CD14-positive monocyte (primary cell): Measurements from ENCODE around the gene CARS2. TPM values are rescaled to one million over a fixed set of nuclear protein-coding genes. Genes with fewer than 3 reads are reported as not detected.
A peak's percentile ranks its signal among the peaks of the same experiment; 100 is the strongest.

Experiments used
- DNase-seq, 3 donors: peaks; one replicate each; pipeline ENCODE4 v3.0.0-alpha.2; 2011 to 2022
- H2AFZ ChIP-seq: 2 replicates; pipeline ENCODE4 v1.6.0; 2012; ENCODE audit warnings: mild to moderate bottlenecking, low read depth, low read length, inconsistent platforms; ENCODE audit not compliant: insufficient read depth, poor library complexity, severe bottlenecking
- H3K27ac ChIP-seq, 2 donors: 1 replicate in 1 of 2; 2 replicates in 1 of 2; pipeline ENCODE4 v1.5.1; 2012 to 2013; ENCODE audit warnings: low read length in 2 of 2, control low read depth in 1 of 2, inconsistent platforms in 1 of 2, low read depth in 1 of 2, mild to moderate bottlenecking in 1 of 2
- H3K27me3 ChIP-seq, 2 donors: one replicate each; pipeline versions ENCODE4 v1.6.0 to v1.6.1; 2011 to 2013; ENCODE audit warnings: low read length in 2 of 2; ENCODE audit not compliant: control insufficient read depth in 2 of 2, insufficient read depth in 2 of 2
- H3K36me3 ChIP-seq, 2 donors: replicated peaks in 1 of 2; 1 replicate in 1 of 2; 2 replicates in 1 of 2; pipeline versions ENCODE4 v1.5.1 to v1.6.1; 2012 to 2013; ENCODE audit warnings: low read length in 2 of 2, control low read depth in 1 of 2, inconsistent platforms in 1 of 2, mild to moderate bottlenecking in 1 of 2; ENCODE audit not compliant: insufficient read depth in 2 of 2, control insufficient read depth in 1 of 2
- H3K4me1 ChIP-seq, 2 donors: 1 replicate in 1 of 2; 2 replicates in 1 of 2; pipeline versions ENCODE4 v1.5.1 to v1.6.1; 2012 to 2013; ENCODE audit warnings: low read length in 2 of 2, control low read depth in 1 of 2, inconsistent platforms in 1 of 2, mild to moderate bottlenecking in 1 of 2, moderate library complexity in 1 of 2; ENCODE audit not compliant: insufficient read depth in 2 of 2, control insufficient read depth in 1 of 2
- H3K4me2 ChIP-seq: replicated peaks from 2 replicates; pipeline ENCODE3; 2012; ENCODE audit warnings: low read length, moderate library complexity, mild to moderate bottlenecking; ENCODE audit not compliant: poor library complexity, severe bottlenecking; ENCODE audit errors: extremely low read depth
- H3K4me3 ChIP-seq, 3 experiments: fragments of 200-600 bp in 1 of 3; sonication (generic) in 1 of 3; replicated peaks in 1 of 3; 1 replicate in 2 of 3; 2 replicates in 1 of 3; pipeline ENCODE4 v1.5.1; 2011 to 2013; ENCODE audit warnings: low read length in 3 of 3, mild to moderate bottlenecking in 3 of 3, control low read depth in 2 of 3, low read depth in 2 of 3, inconsistent platforms in 1 of 3, moderate library complexity in 1 of 3
- H3K79me2 ChIP-seq: 2 replicates; pipeline ENCODE4 v1.6.0; 2012; ENCODE audit warnings: mild to moderate bottlenecking, control low read depth, inconsistent platforms, low read length, moderate library complexity; ENCODE audit not compliant: insufficient read depth
- H3K9ac ChIP-seq: 2 replicates; pipeline ENCODE4 v1.6.0; 2017; ENCODE audit warnings: low read length, mild to moderate bottlenecking; ENCODE audit not compliant: insufficient read depth, poor library complexity, severe bottlenecking
- H3K9me3 ChIP-seq, 2 donors: replicated peaks in 1 of 2; 1 replicate in 1 of 2; 2 replicates in 1 of 2; pipeline versions ENCODE4 v1.5.1 to v1.6.1; 2012 to 2013; ENCODE audit warnings: low read length in 2 of 2, control low read depth in 1 of 2; ENCODE audit not compliant: control insufficient read depth in 1 of 2, insufficient read depth in 1 of 2
- H4K20me1 ChIP-seq: 2 replicates; pipeline ENCODE4 v1.6.0; 2012; ENCODE audit warnings: mild to moderate bottlenecking, low read length, control low read depth, moderate library complexity; ENCODE audit not compliant: insufficient read depth
- H3K27ac Mint-ChIP-seq, 7 donors: one replicate each; pipeline ENCODE4 v1.8.0; 2020; ENCODE audit warnings: mild to moderate bottlenecking in 7 of 7, mixed read lengths in 7 of 7, moderate library complexity in 6 of 7, inconsistent platforms in 2 of 7
- H3K27me3 Mint-ChIP-seq, 3 donors: one replicate each; pipeline ENCODE4 v1.8.0; 2021 to 2022; ENCODE audit warnings: low read depth in 3 of 3, mild to moderate bottlenecking in 3 of 3, mixed read lengths in 3 of 3, moderate library complexity in 3 of 3, inconsistent platforms in 1 of 3
- H3K36me3 Mint-ChIP-seq, 2 donors: one replicate each; pipeline ENCODE4 v1.8.0; 2020; ENCODE audit warnings: mixed read lengths in 2 of 2, inconsistent platforms in 1 of 2, mild to moderate bottlenecking in 1 of 2
- H3K4me1 Mint-ChIP-seq: one replicate; pipeline ENCODE4 v1.8.0; 2020; ENCODE audit warnings: mild to moderate bottlenecking, mixed read lengths
- H3K4me3 Mint-ChIP-seq, 2 donors: one replicate each; pipeline ENCODE4 v1.8.0; 2020; ENCODE audit warnings: mild to moderate bottlenecking in 2 of 2, mixed read lengths in 2 of 2, moderate library complexity in 1 of 2
- H3K9me3 Mint-ChIP-seq, 7 donors: one replicate each; pipeline ENCODE4 v1.8.0; 2020 to 2022; ENCODE audit warnings: mixed read lengths in 7 of 7, mild to moderate bottlenecking in 6 of 7, moderate library complexity in 6 of 7, inconsistent platforms in 2 of 7
- CTCF ChIP-seq: fragments of 200-600 bp; IDR thresholded peaks from one replicate; pipeline ENCODE4 v1.8.0; 2022; ENCODE audit warnings: antibody characterized with exemption, mild to moderate bottlenecking
- WGBS: methylation state at CpG from one replicate; pipeline ENCODE4 v1.1.5; 2013; ENCODE audit warnings: missing lambda C conversion rate; ENCODE audit not compliant: insufficient coverage; 5-methylcytosine and 5-hydroxymethylcytosine counted together
- intact Hi-C, 2 donors: fragments of 100-400 bp; cut with micrococcal nuclease; formaldehyde crosslinking; loops; one replicate each; pipeline versions ENCODE4 v1.15.0 to v1.15.1; 2023
- polyA plus RNA-seq, 3 donors: library from polyadenylated mRNA; depleted of rRNA in 1 of 3; unstranded in 2 of 3; stranded (reverse) in 1 of 3; fragments of 300-500 nt in 2 of 3; fragments of >200 nt in 1 of 3; fragmentation: Illumina TruSeq in 2 of 3; gene quantifications; 1 replicate in 2 of 3; 2 replicates in 1 of 3; pipeline ENCODE4 v1.2.3, GENCODE V29; 2012 to 2021

The CARS2 gene
- polyA plus RNA-seq, 3 donors: 130 to 305 (median 227) TPM

- Mint-ChIP-seq H3K36me3 (peaks cover 85 to 95% of the 10 kb centered on the region in 2 donors), H3K27ac (no peak overlapping the region)
Measured at GRCh38 chr13:110638257-110638656, 67.7 kb downstream of the CARS2 start.

GRCh38 chr13:110637747-110638146 is 68.2 kb downstream of the CARS2 start:
- Histone ChIP-seq H3K9me3 (no peaks in the 10 kb centered on the region), H3K79me2 (no peaks in the 10 kb centered on the region), H3K9ac (no peak overlapping the region), H2AFZ (no peak overlapping the region), H4K20me1 (peaks cover 88% of the 10 kb centered on the region), H3K27me3 (no peaks in the 10 kb centered on the region), H3K4me3 (no peak overlapping the region), H3K36me3 (peaks cover 84 to 91% of the 10 kb centered on the region in 2 donors), H3K4me1 (no peaks in the 10 kb centered on the region), H3K27ac (no peak overlapping the region), H3K4me2 (no peak overlapping the region)
- no peaks in the 10 kb centered on the region for H3K27me3 Mint-ChIP-seq
- intact Hi-C loops: no loop called here
- no peak for TF ChIP-seq CTCF
- H3K9me3 Mint-ChIP-seq: no peaks in the 10 kb centered on the region
- H3K27ac Mint-ChIP-seq: peak overlapping the region in 1 of 7 donors; percentile 50
- DNase-seq: no peak
- 91% methylated on average over 4 of the region's 6 CpGs for WGBS
- no peak overlapping the region for H3K4me3 Mint-ChIP-seq
- no peaks in the 10 kb centered on the region for H3K4me1 Mint-ChIP-seq
- peaks cover 80 to 90% of the 10 kb centered on the region in 2 donors for H3K36me3 Mint-ChIP-seq

More at GRCh38 chr13:110638257-110638656, 67.7 kb downstream of the CARS2 start:
- no peaks in the 10 kb centered on the region for H3K27me3 Mint-ChIP-seq
- no peak for DNase-seq
- no peaks in the 10 kb centered on the region for H3K4me1 Mint-ChIP-seq
- Histone ChIP-seq H3K4me2 (no peak overlapping the region), H3K36me3 (peaks cover 89 to 96% of the 10 kb centered on the region in 2 donors), H3K79me2 (no peaks in the 10 kb centered on the region), H2AFZ (no peak overlapping the region), H3K9ac (no peak overlapping the region), H4K20me1 (peaks cover 93% of the 10 kb centered on the region), H3K27ac (peak overlapping the region in 1 of 2 donors; percentile 24), H3K9me3 (no peaks in the 10 kb centered on the region), H3K4me3 (no peak overlapping the region), H3K27me3 (no peaks in the 10 kb centered on the region), H3K4me1 (no peaks in the 10 kb centered on the region)
- H3K9me3 Mint-ChIP-seq: no peaks in the 10 kb centered on the region
- no peak overlapping the region for H3K4me3 Mint-ChIP-seq
- TF ChIP-seq CTCF: no peak
- intact Hi-C loops: no loop called here
- WGBS: 86% methylated on average over 18 of the region's 23 CpGs
